GM21390 (cell line): ENCODE results near the gene RNF19B.

ENCODE experiments used
- ATAC-seq: cut with Tn5 transposase; IDR thresholded peaks from one replicate; pipeline ENCODE4 v1.9.1; 2021; ENCODE audit not compliant: unreplicated experiment

RNF19B gene

DNA sequence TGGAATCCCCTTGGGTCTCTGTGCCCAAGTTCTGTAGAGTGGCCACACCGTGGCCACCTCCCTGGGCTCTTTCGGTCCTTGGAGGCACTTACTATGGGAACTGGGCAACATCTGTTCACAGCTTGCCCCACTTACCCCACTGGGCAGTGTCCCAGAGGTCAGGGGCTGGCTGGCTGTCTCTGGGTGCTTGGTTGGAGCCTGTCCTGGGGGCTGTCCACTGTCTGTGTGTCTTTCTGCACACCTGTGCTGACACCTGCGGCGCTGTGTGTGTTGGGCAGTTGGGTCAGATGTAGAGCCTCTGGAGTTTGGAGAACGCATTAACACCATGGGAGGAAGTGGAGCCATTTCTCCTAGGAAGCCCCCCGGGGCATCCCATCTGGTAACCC, 62.1 kb downstream of the RNF19B start:
- no peak for ATAC-seq

DNA sequence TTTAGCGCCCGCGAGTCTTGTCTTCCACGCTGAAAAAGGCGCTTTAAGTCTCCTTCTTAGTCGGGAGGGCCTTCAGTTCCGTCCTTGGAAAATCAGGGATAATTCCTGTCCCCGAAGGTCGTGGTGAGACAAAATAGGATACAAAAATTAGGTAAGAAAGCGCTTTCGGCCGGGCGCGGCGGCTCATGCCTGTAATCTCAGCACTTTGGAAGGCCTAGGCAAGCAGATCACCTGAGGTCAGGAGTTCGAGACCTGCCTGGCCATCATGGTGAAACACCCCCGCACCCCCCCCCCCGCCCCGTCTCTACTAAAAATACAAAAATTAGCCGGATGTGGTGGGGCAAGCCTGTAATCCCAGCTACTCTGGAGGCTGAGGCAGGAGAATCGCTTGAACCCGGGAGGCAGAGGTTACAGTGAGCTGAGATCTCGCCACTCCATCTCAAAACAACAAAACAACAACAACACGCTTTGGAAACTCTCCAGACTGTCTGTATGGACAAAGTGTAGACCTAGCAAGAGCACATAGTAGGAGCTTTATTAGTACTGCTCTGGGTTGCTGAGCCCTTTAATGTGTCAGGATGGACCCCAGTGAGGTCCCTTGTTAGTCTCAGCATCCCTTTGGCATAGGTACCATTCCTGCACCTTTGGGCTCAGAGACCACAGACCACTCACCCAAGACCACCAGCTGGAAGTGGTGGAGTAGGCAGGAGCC, 62.6 kb downstream of the RNF19B start:
- ATAC-seq: no peak

DNA sequence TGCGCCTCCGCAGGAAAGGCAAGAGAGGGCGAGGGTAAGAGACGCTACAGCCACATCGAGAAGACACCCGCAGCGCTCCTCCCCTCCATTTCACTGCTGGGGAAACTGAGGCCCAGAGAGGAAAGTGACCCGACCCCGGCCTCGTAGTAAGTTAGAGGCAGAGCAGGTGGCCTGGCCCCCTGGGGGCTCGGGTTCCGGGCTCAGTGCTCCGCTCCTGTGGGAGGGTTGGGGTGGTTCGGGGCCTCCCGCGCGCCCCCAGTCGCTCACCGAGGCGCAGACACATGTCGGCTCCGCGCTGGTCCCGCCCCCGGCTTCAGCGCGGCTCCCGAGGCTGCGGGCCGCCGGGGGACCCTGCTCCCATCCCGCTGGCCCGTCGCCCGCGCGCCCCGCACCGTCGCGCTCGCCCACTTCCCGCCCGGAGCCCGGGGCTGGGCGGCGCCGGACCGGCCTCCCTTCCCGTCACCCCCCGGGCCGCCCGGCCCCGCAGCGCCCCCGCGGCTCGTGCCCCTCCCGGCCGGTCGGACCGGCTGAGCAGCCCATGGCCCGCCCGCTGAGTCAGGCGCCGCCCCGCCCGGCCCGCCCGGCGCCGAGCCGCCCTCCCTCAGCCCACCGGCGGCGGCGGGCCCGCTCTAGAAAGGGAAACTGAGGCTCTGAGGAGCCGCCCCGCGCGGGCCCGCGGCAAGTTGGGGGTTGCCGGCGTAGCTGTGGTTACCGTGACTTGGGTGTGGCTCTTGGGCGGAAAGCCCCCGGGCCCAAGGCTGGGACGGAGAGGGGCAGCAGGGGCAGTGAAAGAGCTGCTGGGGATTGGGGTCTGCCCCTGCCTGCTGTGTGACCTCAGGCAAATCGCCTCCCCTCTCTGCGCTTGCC, 63.4 kb downstream of the RNF19B start, which contains the start of gene TMEM54:
TMEM54 (minus strand) TSS at position 434 of the 867 bp plus-strand sequence; CDS start at position 283, 151 bp downstream.
- no peak for ATAC-seq

- ATAC-seq: no peak
Measured at GRCh38 chr1:32900371-32900955, 64.1 kb downstream of the RNF19B start.

- ATAC-seq: no peak
Measured at GRCh38 chr1:32899586-32900296, 64.9 kb downstream of the RNF19B start.

DNA sequence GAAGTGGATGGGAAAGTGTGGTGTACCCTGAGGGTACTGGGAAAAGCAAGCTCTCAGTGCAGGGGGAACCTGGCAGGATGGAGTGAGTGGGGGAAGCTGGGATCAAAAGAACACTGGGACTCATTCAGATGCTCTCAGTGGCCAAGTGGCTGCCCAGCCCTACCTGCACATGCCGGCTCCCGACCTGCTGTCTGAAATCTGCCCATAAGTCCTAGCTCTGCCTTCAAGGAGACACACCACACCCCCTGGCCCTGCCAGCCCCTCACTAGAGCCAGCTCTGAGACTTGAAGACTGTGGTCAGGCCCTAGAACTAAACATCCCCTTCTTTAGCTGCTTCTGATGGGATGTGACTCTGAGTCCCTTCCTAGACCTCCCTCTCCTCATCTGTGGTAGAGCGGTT, 65.7 kb downstream of the RNF19B start:
- ATAC-seq: no peak

DNA sequence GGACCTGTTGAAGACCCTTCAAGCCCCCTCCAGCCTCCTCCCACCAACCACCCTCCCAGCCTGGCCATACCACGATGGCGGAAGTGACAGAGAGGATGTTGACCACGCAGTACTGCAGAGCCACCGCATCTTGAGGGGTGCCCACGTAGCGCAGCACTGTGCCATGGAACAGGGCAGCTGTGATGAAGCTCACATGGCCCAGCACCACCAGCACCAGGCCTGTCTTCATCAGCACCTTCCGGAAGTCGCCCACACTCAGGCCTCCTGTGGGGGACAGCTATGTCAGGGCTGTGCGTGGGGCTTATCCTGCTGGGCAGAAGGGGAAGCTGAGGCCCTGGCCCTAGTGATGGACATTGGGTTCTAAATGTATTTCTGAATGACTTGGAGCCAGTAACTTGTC, 66.6 kb downstream of the RNF19B start:
- ATAC-seq: no peak

- ATAC-seq: no peak
Measured at GRCh38 chr1:32897082-32898049, 67.2 kb downstream of the RNF19B start.

GRCh38 chr1:32896451-32896850, 68.2 kb downstream of the RNF19B start:
- no peak for ATAC-seq

DNA sequence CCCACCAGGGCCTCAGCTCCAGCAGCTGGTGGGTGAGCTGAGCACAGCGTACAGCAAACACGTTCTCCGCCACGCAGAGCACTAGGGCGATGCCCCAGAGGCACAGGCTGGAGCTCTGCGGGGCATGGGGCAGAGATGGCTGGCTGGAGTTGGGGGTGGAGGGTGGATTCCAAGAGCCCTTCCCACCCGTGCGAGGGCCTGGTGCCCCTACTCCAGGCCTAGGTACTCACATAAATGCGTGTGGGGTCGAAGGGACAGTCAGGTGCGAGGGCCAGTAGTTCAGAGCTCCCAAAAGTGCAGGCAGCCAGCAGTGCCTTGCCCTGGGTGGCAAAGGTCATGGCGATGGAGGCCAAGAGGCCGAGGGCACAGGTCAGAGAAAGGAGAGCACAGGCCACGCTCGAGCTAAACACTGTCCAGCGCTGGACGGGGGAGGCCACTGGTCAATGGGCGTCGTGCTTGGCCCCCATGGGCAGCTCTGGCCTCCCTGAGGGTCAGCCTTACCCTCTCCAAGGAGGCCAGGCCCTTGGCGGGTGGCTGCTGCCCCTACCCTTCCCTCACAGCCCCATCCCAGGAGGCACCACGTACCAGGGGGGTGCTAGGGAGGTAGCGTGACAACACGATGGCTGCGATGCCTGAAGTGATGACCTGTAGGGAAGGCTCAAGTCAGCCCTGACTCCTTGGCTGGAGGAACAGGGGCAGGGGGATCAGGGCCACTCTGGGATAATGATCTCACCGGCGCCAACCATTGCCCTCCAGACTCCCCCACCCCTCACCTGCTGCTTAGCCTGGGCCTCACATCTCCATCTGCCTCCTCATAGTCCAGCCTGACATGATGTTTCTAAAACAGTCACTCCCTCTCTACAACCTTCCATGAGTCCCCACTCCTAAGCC, 69.0 kb downstream of the RNF19B start:
- no peak for ATAC-seq

DNA sequence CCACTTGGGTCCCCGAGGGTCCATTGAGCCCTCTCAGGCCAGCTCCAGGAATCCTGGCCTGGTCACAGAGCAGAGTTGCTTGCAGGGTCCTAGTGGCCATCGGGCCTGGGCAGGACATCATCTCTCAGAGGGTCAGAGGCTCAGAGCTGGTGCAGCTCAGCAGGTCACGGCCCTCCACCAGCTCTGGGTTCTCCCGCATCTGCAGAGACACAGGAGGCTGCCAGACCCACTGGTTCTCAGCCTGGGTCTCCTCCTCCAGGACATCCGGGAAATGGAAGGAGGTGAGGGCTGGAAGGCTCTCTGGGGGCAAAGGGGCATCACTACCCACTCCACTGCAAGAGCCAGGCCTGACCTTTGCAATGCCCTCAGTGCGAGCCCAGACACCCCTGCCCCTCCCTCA, 69.9 kb downstream of the RNF19B start:
- no peak for ATAC-seq

DNA sequence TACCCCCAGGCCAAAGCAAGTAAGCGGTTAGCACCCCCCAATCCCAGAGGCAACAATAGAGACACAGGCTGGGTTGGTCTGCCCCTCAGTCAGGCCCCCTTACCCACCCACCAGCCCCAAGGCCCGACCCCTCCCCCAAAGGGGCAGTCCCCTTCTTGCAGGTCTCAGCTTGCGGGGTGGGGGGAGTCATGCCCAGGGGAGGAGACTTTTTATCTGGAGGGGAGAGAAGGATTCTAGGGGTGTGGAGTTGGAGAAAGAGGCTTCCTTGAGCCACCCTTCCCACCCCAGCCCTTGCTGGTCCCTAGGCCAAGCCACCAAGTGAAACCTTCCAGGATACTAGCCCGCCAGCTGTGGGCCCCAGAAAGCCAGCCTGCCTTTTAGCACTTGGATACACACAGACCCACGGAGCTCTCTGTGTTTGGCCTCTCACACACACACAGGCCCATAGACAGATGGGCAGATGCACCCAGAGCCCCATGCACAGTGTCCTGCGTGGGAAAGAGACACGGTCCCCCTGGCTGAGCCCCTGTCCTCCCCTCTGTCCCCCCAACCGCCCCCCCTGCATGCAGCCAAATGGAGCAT, 70.5 kb downstream of the RNF19B start:
- no peak for ATAC-seq

GRCh38 chr1:32893198-32894018, 71.2 kb downstream of the RNF19B start:
- no peak for ATAC-seq

- no peak for ATAC-seq
Measured at GRCh38 chr1:32892368-32893197, 72.0 kb downstream of the RNF19B start.

DNA sequence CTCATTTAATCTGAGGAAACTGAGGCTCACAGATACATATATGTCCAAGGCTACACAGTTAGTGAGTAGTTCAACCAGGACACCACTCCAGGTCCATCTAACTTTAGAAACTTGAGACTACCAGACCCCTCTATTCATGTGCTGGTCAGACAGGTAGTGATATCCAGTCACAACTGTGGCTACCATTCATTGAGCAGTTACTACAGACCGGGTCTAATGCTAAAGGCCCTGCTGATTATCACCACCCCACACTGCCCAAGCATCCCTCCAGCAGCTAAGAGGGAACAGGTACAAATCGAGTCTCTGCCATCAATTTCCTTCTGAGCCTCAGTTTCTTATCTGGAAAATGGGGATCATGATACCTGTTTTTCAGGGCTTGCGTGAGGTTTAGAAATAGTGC, 73.0 kb downstream of the RNF19B start:
- no peak for ATAC-seq

DNA sequence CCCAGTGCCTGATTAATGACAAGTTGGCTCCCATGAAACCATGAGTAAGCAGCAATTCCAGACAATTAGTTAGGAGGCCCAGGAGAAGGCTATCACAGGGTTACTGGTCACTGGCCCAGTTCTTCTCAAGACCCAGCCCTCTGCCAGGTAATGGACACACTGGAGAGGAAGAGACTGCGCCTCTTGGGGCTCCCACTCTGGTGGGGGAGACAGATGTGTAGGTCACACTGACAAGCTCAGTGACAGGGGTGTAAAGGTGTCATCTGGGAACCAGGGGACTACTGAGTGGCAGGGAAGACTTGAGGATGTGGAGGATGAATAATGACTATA, 73.4 kb downstream of the RNF19B start:
- ATAC-seq: no peak
